Stimulated activated CD4-positive, alpha-beta T cell treated with anti-CD3 and anti-CD28 coated beads, Interleukin-2, amount 100 ng/mL, for 48 hours (primary cell): Measurements from ENCODE around the gene TMEM139.

Experiments
- DNase-seq, 2 donors: peaks; one replicate each; pipeline ENCODE4 v3.0.0-alpha.2; 2020

Gene TMEM139

DNA sequence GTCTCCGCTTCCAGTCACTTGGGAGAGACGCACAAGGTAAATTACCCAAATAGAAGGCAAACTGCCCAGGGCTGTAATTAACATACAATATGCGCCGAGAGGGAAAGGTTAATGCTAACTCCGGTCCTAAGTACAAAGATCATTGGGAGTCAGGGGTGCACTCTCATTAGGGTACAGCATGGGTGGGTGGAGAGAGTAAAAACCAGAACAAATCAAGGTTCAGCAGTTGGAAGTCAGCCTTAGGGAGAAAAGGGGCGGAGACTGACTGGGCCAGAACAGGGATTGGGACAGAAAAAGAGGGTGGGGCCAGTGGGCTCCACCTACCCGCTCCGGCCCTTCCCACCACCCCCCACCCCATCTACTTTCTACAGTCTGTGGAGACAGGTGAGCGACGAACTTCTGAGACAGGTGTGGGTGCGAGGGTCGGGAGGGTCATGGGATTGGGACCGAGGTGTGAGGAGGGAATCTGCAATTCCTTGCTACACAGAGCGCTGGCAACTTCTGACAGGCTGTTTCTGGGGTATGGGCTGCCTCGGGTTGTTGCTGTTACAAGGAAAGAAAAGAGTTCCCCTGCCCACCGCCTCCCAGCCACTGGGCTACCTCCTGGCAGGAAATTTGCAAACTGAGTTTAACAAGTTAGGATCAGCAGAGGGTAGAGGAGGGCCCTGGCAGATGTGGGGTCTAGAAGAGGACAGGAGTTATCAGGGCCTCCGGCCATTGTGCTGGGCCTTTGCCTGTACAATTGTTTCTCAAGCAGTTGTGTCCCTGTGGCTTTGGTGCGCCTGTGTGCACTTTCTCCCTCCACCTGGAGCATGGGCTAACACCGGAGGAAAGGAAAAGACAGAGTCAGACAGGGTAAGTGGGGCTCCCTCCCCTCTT, at the start of gene TMEM139:
Gene TMEM139 (plus strand): TSS at position 368 of the 879 bp plus-strand sequence. CDS start 1,000 bp downstream, outside the sequence.
- DNase-seq: no peak

DNA sequence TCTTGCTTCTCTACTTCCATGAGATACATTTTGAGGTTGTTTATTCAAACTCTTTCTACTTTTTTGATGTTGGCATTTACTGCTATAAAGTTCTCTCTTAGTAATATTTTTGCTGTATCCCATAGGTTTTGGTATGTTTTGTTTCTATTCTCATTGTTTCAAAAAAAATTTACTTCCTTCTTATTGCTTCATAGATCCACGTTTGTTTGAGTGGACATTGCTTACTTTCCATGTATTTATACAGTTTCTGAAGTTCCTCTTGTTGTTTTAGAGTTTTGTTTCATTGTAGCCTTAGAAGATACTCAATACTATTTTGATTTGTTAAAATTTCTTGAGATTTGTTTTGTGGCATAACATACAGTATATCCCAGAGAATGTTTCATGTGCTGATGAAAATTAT, 49.2 kb upstream of the TMEM139 start:
- DNase-seq: no peak

DNA sequence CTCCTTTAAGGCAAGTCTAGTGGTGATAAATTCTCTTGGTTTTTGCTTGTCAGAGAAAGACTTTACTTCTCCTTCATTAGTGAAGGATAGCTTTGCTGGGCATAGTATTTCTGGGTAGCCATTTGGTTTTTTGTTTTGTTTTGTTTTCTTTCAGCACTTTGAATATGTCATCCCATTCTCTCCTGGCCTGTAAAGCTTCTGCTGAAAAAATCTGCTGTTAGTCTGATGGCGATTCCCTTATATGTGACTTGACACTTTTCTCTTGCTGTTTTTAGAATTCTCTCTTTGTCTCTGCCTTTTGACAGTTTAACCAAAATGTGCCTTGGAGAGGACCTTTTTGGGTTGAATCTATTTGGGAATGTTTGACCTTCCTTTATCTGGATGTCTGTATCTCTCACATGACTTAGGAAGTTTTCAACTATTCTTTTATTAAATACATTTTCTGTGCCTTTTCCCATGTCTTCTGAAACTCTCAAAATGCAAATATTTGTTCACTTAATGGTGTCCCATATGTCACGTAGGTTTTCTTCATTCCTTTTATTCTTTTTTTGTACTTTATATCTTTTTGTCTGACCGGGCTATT, 48.3 kb upstream of the TMEM139 start:
- DNase-seq: no peak

DNA sequence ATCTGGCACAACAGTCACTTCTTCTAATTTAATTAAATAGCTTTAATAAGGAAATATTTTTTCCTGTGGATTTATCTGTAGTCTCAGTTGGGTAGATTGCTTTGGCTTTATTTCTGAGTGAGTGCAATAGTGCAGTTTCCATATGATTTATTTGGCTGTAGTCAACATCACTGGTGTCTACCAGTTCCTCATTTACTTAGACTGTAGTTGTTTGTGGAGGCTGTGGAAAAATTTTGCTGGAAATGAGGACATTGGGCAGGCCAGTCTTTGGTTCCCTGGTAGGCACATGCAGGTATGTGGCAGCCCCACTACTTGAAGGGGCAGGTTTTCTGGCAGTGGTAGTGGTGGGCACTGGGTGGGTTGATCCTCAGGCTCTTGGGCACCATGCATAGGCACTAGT, 47.4 kb upstream of the TMEM139 start:
- DNase-seq: no peak

DNA sequence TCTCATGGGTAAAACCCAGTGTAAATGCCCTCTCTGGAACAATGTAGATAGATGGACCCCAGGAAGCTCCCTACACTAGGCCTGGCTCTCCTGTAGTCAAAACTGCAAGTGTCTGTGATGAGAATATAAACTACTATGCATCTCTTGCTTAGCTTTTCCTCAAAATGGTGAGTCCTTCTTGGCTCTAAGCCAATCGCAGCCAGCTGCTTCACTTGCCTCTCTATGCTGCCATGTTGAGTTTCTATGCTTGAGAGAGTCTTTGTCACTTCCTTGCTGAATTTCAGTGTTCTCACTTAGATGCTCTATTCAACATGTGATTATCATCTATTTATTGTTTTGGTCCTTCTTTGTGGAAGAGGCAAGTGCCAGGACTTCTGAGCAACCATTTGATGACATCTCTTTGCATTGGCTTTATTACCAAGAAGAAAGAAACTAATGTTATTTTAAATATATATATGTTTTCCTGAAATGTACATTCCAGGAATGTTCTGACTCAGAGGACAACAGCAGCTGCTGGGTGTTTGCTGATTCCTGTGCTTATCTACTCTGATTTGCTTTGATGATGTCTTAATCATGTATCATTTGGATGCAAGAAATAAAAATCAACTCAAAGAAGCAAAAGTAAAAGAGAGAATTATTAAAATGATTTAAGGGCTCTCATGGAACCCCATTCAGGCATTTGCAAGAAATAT, 46.3 kb upstream of the TMEM139 start:
- DNase-seq: no peak

GRCh38 chr7:143239813-143240212, 44.9 kb upstream of the TMEM139 start:
- no peak for DNase-seq

DNA sequence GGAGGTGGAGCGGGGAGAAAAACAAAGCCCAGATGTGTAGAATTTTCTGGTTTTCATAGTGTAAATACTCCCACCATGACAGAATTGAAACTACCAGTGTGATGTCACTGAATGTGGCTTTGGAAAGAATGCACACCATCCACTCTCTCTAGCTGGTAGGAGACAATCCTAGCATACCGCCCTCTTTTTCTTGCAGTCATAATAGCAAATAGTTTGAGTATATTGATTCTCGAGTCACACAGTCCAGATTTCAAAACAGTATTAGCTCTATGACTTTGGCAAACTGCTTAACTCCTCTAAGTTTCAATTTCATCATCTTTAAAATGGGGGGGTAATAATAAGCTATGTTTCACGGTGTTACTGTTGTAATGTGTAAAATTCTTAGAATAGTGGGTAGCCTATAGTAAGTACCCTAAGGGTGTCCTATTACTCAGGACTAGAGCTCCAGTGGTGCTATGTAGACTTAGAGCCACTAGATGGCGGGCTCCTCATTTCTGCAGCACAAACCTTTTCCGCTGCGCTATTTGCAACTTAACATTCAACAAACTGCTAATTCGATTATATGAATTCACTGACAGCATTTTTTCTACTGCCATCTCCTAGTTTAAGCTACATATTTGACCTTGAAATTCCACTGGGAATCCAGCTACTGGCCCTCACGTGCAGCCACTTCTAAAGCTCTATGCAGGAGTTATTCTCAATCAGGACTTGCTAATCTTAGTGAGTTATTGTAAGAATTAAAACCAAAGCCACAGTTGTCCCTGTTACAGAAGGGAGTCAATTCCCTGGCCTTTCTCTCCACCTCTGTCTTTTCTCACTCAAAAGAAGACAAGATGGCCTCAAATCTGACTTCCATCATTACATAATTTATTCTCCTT, 44.2 kb upstream of the TMEM139 start:
- peak; percentile 44 to 49 for DNase-seq

- DNase-seq: no peak
Measured at GRCh38 chr7:143242306-143242705, 42.5 kb upstream of the TMEM139 start.

- DNase-seq: no peak
Measured at GRCh38 chr7:143243111-143243510, 41.6 kb upstream of the TMEM139 start.

- DNase-seq: no peak
Measured at GRCh38 chr7:143243614-143244013, 41.1 kb upstream of the TMEM139 start.

- no peak for DNase-seq
Measured at GRCh38 chr7:143244321-143244720, 40.4 kb upstream of the TMEM139 start.

GRCh38 chr7:143245123-143245522, 39.6 kb upstream of the TMEM139 start:
- no peak for DNase-seq

DNA sequence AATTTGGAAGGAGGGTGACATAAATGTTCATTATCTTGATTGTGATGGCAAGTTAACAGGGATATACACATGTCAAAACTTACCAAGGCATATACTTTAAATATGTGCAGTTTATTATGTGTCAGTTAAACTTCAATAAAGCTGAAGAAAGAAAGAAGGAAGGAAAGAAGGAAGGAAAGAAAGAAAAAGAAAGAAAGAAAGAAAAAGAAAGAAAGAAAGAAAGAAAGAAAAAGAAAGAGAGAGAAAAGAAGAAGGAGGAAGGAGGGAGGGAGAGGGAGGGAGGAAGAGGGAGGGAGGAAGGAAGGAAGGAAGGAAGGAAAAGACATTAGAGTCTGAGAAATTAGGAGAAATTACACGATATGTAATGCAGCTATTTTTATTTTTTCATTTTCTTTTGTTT, 37.4 kb upstream of the TMEM139 start:
- no peak for DNase-seq

- no peak for DNase-seq
Measured at GRCh38 chr7:143248761-143249354, 35.9 kb upstream of the TMEM139 start.

DNA sequence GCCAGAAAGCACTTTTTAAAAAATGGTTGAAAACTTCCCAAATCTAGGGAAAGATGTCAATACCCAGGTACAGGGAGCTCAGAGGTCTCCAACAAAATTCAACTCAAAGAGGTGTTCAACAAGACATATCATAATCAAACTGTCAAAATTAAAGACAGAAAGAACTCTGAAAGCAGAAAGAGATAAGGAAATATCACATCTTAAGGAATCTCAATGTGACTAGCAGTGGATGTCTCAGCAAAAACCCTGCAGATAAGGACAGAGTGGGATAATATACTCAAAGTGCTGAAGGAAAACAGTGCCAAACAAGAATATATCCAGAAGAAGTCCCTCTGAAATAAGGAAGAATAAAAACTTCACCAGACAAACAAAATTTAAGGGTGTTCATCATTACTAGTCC, 34.6 kb upstream of the TMEM139 start:
- DNase-seq: no peak

GRCh38 chr7:143250822-143251221, 33.9 kb upstream of the TMEM139 start:
- no peak for DNase-seq

GRCh38 chr7:143252006-143252405, 32.8 kb upstream of the TMEM139 start:
- DNase-seq: no peak

GRCh38 chr7:143255564-143255963, 29.2 kb upstream of the TMEM139 start:
- DNase-seq: no peak

DNA sequence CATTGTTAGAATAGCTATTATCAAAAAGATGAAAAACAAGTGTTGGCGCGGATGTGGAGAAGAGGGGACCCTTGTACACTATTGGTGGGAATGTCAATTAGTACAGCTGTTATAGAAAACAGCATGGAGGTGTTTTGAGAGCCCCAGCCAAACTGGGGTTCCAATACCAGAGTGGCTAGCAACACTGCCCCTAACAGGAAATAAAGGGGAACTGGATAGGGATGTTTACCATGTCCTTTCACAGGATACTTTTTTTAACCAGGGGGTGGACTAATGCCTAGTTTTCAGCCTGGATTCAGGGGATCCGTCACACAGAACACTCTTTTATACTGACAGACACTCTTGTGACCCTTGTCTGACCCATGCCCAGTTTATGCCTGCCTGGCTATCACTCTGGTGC, 28.4 kb upstream of the TMEM139 start:
- no peak for DNase-seq

DNA sequence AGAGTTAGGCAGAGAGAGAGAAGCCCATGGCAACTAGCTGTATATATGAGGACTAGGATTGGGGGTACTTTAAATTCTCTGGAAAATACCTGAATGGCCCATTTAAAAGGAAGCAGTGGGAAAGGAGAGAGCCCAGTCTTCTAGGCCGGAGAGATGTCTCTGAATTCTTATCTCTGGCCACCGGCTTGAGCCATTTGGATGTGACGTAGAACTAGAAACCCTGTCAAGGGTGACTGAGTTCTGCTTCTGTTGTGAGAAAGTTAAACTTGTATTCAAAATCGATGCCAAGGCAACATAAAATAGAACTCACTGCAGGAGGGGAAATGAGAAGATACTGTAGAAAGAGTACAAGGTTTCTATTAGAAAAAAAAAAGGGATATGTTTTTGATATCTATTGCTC, 27.8 kb upstream of the TMEM139 start:
- no peak for DNase-seq

DNA sequence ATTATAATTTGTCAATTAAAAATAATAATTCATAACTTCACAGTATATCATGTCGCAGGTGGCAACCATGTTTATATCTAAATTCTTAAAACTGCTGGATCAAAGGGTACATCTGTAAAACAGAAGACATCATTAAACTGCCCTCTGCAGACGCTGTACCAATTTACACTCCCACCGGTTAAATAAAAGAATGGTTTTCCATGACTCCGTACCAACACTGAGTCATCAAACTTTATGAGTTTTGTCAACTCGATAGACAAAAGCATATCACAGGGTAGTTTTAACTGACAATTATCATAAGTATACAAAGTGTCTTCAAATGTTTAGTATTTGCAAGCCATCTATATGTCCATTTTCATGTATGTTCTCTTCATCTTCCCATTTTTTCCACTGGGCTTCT, 27.3 kb upstream of the TMEM139 start:
- DNase-seq: no peak

DNA sequence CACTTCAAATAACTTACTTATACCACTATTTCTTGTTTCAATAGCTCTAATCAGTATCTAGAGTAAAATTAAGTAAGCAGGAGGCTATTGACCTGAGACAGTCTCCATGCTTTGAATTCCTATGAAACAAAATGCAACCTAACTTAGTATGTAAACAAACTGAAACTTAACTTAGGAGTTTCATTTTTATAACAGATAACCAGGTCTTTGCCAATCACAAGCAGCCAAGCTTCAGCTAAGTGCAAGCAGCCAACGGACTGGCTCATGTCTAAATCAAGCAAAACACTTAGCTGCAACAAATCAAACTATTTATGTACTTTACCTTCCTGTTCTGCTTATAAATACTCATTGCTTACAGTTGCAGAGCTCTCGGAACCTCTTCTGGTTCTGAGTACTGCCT, 25.9 kb upstream of the TMEM139 start:
- no peak for DNase-seq

GRCh38 chr7:143259765-143260164, 25.0 kb upstream of the TMEM139 start:
- DNase-seq: no peak
